Right lobe of liver (tissue), 4 donors: Measurements from ENCODE around the gene ASB18.

Experiments
- CTCF ChIP-seq, 4 donors: fragments of 200-600 bp in 3 of 4; fragments of 450-650 bp in 1 of 4; IDR thresholded peaks; one replicate each; pipeline versions ENCODE4 v1.5.1 to v1.8.0; 2016 to 2022; ENCODE audit warnings: antibody characterized with exemption in 4 of 4, mild to moderate bottlenecking in 2 of 4
- POLR2A ChIP-seq: fragments of 450-650 bp; IDR thresholded peaks from one replicate; pipeline ENCODE4 v1.6.1; 2017; ENCODE audit warnings: antibody characterized with exemption, mild to moderate bottlenecking
- donor health status: DM: no; HTN: no; CAD: no.
- donor health status: DM: no; HTN: no; CAD: no.
- donor health status: DM: no; HTN: yes; CAD: no.

- TF ChIP-seq CTCF (IDR thresholded peaks at IDR 0.05) = no peak
- TF ChIP-seq POLR2A = no peak
Observed at GRCh38 chr2:236282406-236282805, 18.2 kb upstream of the ASB18 start.
